Calu3 (cell line): ENCODE results near the gene NUP155. TPM values are rescaled to one million over a fixed set of nuclear protein-coding genes. Genes with fewer than 3 reads are reported as not detected.
"Not testable (repeated sequence)": the region's sequence is repeated elsewhere in the genome, so short reads cannot be mapped to it uniquely, and the experiment has no call there.

Experiments used
- BruUV-seq: library from RNA; stranded (reverse); fragments of 400-500 nt; replicated peaks from 2 replicates; lab custom pipeline; 2021; lab: Mats Ljungman, UMichigan
- CTCF ChIA-PET: fragments of 300-600 bp; sonication (Branson Sonifier 250); formaldehyde crosslinking; loops from one replicate; lab custom pipeline; 2022; ENCODE audit warnings: antibody characterized with exemption; lab: Charles Lee
- DNase-seq: peaks from one replicate; pipeline ENCODE4 v3.0.0; 2022
- H3K27ac Mint-ChIP-seq: one replicate; pipeline ENCODE4 v1.8.0; 2022; ENCODE audit warnings: mixed read lengths; ENCODE audit not compliant: unreplicated experiment
- H3K27me3 Mint-ChIP-seq: one replicate; pipeline ENCODE4 v1.8.0; 2022; ENCODE audit warnings: mixed read lengths; ENCODE audit not compliant: unreplicated experiment
- H3K36me3 Mint-ChIP-seq: one replicate; pipeline ENCODE4 v1.8.0; 2022; ENCODE audit warnings: mild to moderate bottlenecking, moderate library complexity, mixed read lengths; ENCODE audit not compliant: insufficient read depth, unreplicated experiment
- H3K4me1 Mint-ChIP-seq: one replicate; pipeline ENCODE4 v1.8.0; 2022; ENCODE audit warnings: mild to moderate bottlenecking, low read depth, mixed read lengths; ENCODE audit not compliant: unreplicated experiment
- H3K4me3 Mint-ChIP-seq: one replicate; pipeline ENCODE4 v1.8.0; 2022; ENCODE audit warnings: mild to moderate bottlenecking, low read depth, moderate library complexity, mixed read lengths; ENCODE audit not compliant: unreplicated experiment
- H3K9me3 Mint-ChIP-seq: one replicate; pipeline ENCODE4 v1.8.0; 2022; ENCODE audit warnings: low read depth, mixed read lengths; ENCODE audit not compliant: unreplicated experiment
- intact Hi-C: fragments of 100-400 bp; cut with micrococcal nuclease; formaldehyde crosslinking; loops from one replicate; pipeline ENCODE4 v1.10.0; 2022; ENCODE audit not compliant: unreplicated experiment
- total RNA-seq: library from RNA; stranded (reverse); gene quantifications from 2 replicates; pipeline ENCODE4 v1.2.3, GENCODE V29; 2022
- TF ChIP-seq, protein P1 (sequence below): fragments of 200-600 bp; IDR thresholded peaks from one replicate; pipeline ENCODE4 v1.8.0; 2022; ENCODE audit warnings: antibody characterized with exemption; ENCODE audit not compliant: unreplicated experiment

NUP155 gene
- total RNA-seq, 1 experiment from 2014 or later, result 47.2 TPM

DNA sequence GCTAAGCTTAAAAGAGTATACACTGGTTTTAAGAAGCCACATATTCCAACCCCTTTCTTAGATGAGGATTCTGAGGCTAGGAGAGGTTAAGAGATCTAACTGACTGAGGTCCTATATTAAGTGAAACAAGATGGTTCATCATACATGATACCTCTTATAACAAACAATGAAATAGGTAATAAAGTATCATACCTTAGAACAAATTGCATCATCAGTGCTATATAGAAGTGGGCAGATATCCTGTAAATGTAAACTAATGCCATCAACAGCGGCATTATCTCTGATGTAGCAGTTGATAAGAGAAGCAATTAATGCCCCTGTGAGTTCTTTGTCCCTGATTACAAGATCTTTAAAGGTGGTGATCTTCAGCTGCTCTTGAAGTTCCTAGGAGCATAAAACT is 60.5 kb downstream of the NUP155 start:
- Mint-ChIP-seq H3K9me3 (no peaks in the 10 kb centered on the region), H3K27me3 (no peaks in the 10 kb centered on the region), H3K4me1 (no peaks in the 10 kb centered on the region), H3K27ac (no peak overlapping the region), H3K4me3 (no peak overlapping the region), H3K36me3 (peaks cover 47% of the 10 kb centered on the region)
- intact Hi-C loops, result no loop called here
- BruUV-seq, result no TSS peak
- TF ChIP-seq, protein P1, sequence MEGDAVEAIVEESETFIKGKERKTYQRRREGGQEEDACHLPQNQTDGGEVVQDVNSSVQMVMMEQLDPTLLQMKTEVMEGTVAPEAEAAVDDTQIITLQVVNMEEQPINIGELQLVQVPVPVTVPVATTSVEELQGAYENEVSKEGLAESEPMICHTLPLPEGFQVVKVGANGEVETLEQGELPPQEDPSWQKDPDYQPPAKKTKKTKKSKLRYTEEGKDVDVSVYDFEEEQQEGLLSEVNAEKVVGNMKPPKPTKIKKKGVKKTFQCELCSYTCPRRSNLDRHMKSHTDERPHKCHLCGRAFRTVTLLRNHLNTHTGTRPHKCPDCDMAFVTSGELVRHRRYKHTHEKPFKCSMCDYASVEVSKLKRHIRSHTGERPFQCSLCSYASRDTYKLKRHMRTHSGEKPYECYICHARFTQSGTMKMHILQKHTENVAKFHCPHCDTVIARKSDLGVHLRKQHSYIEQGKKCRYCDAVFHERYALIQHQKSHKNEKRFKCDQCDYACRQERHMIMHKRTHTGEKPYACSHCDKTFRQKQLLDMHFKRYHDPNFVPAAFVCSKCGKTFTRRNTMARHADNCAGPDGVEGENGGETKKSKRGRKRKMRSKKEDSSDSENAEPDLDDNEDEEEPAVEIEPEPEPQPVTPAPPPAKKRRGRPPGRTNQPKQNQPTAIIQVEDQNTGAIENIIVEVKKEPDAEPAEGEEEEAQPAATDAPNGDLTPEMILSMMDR, result no peak
- CTCF ChIA-PET, result no interaction called here
- DNase-seq, result no peak

DNA sequence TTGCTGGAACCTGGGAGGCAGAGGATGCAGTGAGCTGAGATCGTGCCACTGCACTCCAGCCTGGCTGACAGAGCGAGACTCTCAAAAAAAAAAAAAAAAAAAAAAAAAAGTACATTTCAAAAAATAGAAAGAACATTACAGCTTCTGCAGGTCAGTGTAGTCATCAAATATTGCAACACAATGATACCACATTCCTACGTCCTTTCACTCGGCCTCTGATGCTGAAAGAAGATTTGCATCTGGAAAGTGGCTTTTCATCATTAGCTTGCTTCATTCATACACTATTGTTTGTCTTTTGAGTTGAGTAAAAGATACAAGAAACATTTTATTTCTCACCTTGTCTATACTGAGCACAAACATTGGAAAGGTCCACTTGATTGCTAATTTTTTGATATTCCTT is 62.1 kb downstream of the NUP155 start:
- Mint-ChIP-seq H3K27ac (no peak overlapping the region), H3K4me3 (no peak overlapping the region), H3K27me3 (no peaks in the 10 kb centered on the region), H3K9me3 (no peaks in the 10 kb centered on the region), H3K4me1 (no peaks in the 10 kb centered on the region), H3K36me3 (peaks cover 41% of the 10 kb centered on the region)
- intact Hi-C loops, result no loop called here
- DNase-seq, result no peak
- CTCF ChIA-PET, result interaction anchor here (0.7 kb wide), 1 partner anchor 934 kb away, joined by 3 read pairs; no protein-coding TSS in a partner anchor
- BruUV-seq, result no TSS peak
- TF ChIP-seq, protein P1, result no peak

DNA sequence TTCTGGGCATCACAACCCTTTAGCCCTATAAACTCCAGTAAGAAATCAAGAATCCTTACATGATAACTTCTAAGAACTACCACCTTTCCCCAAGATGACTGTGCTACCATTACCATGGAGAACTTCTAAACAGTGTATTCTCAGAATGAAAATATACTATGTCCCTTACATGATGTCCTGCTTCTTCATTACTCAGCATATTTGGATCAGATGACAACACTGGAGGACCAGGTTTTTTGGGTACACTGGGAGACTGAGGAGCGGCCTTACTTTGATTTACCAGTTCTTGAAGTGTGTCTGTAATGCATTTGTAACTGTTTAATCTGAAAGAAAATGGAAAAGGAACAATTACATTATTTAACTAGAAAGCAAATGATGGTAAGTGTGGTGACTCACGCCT is 66.0 kb downstream of the NUP155 start:
- no peak for DNase-seq
- Mint-ChIP-seq H3K27me3 (no peaks in the 10 kb centered on the region), H3K4me3 (no peak overlapping the region), H3K36me3 (peaks cover 46% of the 10 kb centered on the region), H3K27ac (no peak overlapping the region), H3K9me3 (no peaks in the 10 kb centered on the region), H3K4me1 (no peaks in the 10 kb centered on the region)
- BruUV-seq, result no TSS peak
- CTCF ChIA-PET, result interaction anchor here (0.6 to 0.7 kb wide), 2 partner anchors 81 to 1609 kb away, joined by 3 to 7 read pairs; no protein-coding TSS in a partner anchor
- TF ChIP-seq, protein P1, result no peak
- intact Hi-C loops, result no loop called here

DNA sequence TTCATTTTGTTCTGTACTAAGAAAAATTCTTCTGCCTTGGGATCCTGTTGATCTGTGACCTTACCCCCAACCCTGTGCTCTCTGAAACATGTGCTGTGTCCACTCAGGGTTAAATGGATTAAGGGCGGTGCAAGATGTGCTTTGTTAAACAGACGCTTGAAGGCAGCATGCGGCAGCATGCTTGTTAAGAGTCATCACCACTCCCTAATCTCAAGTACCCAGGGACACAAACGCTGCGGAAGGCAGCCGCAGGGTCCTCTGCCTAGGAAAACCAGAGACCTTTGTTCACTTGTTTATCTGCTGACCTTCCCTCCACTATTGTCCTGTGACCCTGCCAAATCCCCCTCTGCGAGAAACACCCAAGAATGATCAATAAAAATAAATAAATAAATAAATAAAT is 74.6 kb downstream of the NUP155 start:
- H3K27me3 Mint-ChIP-seq, BruUV-seq, H3K4me1 Mint-ChIP-seq, intact Hi-C loops, H3K9me3 Mint-ChIP-seq, H3K4me3 Mint-ChIP-seq, CTCF ChIA-PET, H3K27ac Mint-ChIP-seq, DNase-seq: not testable (repeated sequence)
- peaks cover 33% of the 10 kb centered on the region for H3K36me3 Mint-ChIP-seq

DNA sequence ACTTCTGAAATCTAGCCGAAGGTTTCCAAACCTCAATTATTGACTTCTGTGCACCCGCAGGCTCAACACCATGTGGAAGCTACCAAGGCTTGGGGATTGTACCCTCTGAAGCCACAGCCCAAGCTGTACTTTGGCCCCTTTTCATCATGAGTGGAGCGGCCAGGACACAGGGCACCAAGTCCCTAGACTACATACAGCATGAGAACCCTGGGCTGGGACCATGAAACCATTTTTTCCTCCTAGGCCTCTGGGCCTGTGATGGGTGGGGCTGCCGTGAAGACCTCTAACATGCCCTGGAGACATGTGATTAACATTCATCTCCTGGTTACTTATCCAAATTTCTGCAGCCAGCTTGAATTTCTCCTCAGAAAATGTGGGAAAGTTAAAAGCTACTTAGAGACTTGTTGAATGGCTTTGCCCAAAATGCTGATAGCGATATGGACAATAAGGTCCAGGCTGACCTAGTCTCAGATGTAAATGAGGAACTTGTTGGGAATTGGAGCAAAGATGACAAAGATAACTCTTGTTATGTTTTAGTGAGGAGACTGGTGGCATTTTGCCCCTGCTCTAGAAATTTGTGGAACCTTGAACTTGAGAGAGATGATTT is 87.6 kb downstream of the NUP155 start:
- Mint-ChIP-seq H3K4me1 (no peaks in the 10 kb centered on the region), H3K27me3 (no peaks in the 10 kb centered on the region), H3K27ac (no peak overlapping the region), H3K36me3 (peaks cover 9% of the 10 kb centered on the region), H3K4me3 (no peak overlapping the region), H3K9me3 (peaks cover 9% of the 10 kb centered on the region)
- TF ChIP-seq, protein P1, result no peak
- no peak for DNase-seq
- CTCF ChIA-PET, result no interaction called here
- no TSS peak for BruUV-seq
- intact Hi-C loops, result no loop called here
